PC-3 (cell line): ENCODE measurements around the gene NEO1. TPM values are rescaled to one million over a fixed set of nuclear protein-coding genes. Genes with fewer than 3 reads are reported as not detected.

Experiments
- ATAC-seq: fragments of 200-7000 bp; cut with Tn5 transposase; 2 replicates; pipeline ENCODE4 v1.9.1; 2020; ENCODE audit warnings: mild to moderate bottlenecking, moderate library complexity
- BruUV-seq: library from RNA; stranded (reverse); fragments of 400-500 nt; replicated peaks from 2 replicates; lab custom pipeline; 2021; lab: Mats Ljungman, UMichigan
- CTCF ChIA-PET: fragments of 300-600 bp; sonication (Branson Sonifier 250); formaldehyde crosslinking; loops from one replicate; lab custom pipeline; 2022; ENCODE audit warnings: antibody characterized with exemption; lab: Charles Lee
- POLR2A ChIA-PET: fragments of 300-600 bp; sonication (Branson Sonifier 250); formaldehyde crosslinking; loops from one replicate; lab custom pipeline; 2022; ENCODE audit warnings: antibody characterized with exemption; ENCODE audit not compliant: unreplicated experiment; lab: Charles Lee
- DNase-seq: peaks from one replicate; pipeline ENCODE4 v3.0.0-alpha.2; 2015
- H2AFZ ChIP-seq: fragments of 300-600 bp; sonication (generic); 2 replicates; pipeline ENCODE4 v1.6.0; 2016; ENCODE audit warnings: antibody characterized with exemption, low read length
- H3F3A ChIP-seq: fragments of 300-600 bp; sonication (generic); one replicate; pipeline ENCODE4 v1.6.0; 2017; ENCODE audit warnings: antibody characterized with exemption, low read length, control low read depth, mild to moderate bottlenecking; ENCODE audit not compliant: unreplicated experiment
- H3K27ac ChIP-seq: fragments of 300-600 bp; sonication (generic); 2 replicates; pipeline ENCODE4 v1.5.1; 2016; ENCODE audit warnings: mild to moderate bottlenecking, low read length
- H3K27me3 ChIP-seq: fragments of 300-600 bp; sonication (generic); 2 replicates; pipeline ENCODE4 v1.6.1; 2016; ENCODE audit warnings: low read length, mixed read lengths
- H3K36me3 ChIP-seq: fragments of 300-600 bp; sonication (generic); 2 replicates; pipeline ENCODE4 v1.6.1; 2016; ENCODE audit warnings: low read depth, mixed run types, low read length, mixed read lengths
- H3K4me1 ChIP-seq: fragments of 300-600 bp; sonication (generic); 2 replicates; pipeline ENCODE4 v1.5.1; 2016; ENCODE audit warnings: low read length; ENCODE audit not compliant: insufficient read depth
- H3K4me2 ChIP-seq: fragments of 300-600 bp; sonication (generic); 2 replicates; pipeline ENCODE4 v1.6.0; 2016; ENCODE audit warnings: low read length
- H3K4me3 ChIP-seq: fragments of 300-600 bp; sonication (generic); 2 replicates; pipeline ENCODE4 v1.5.1; 2016; ENCODE audit warnings: mild to moderate bottlenecking, low read length, mixed read lengths
- H3K79me2 ChIP-seq: fragments of 300-600 bp; sonication (generic); 2 replicates; pipeline ENCODE4 v1.6.1; 2017; ENCODE audit warnings: low read length, mixed read lengths
- H3K9ac ChIP-seq: fragments of 300-600 bp; sonication (generic); 2 replicates; pipeline ENCODE4 v1.6.0; 2016; ENCODE audit warnings: mild to moderate bottlenecking, low read length
- H3K9me2 ChIP-seq: fragments of 300-600 bp; sonication (generic); replicated peaks from 2 replicates; pipeline ENCODE4 v1.6.1; 2016; ENCODE audit warnings: mixed run types, low read length, mixed read lengths
- H3K9me3 ChIP-seq: fragments of 300-600 bp; sonication (generic); 2 replicates; pipeline ENCODE4 v1.6.1; 2016; ENCODE audit warnings: low read length, mixed read lengths
- H4K20me1 ChIP-seq: fragments of 300-600 bp; sonication (generic); 2 replicates; pipeline ENCODE4 v1.6.1; 2016; ENCODE audit warnings: low read length, mixed read lengths
- EZH2 ChIP-seq: fragments of 300-600 bp; sonication (generic); IDR thresholded peaks from one replicate; pipeline ENCODE4 v1.6.1; 2017; ENCODE audit warnings: antibody characterized with exemption, mild to moderate bottlenecking, low read length; ENCODE audit not compliant: unreplicated experiment
- EZH2phosphoT487 ChIP-seq: fragments of 300-600 bp; sonication (generic); IDR thresholded peaks from 2 replicates; pipeline ENCODE4 v1.6.1; 2018; ENCODE audit warnings: mild to moderate bottlenecking, antibody characterized with exemption, low read length, borderline replicate concordance
- intact Hi-C: fragments of 100-400 bp; cut with micrococcal nuclease; formaldehyde crosslinking; loops from 2 replicates; pipeline ENCODE4 v1.9.0; 2023
- total RNA-seq: library from RNA; depleted of rRNA; stranded (reverse); fragments of >200 nt; gene quantifications from 2 replicates; pipeline ENCODE4 v1.2.3, GENCODE V29; 2014
- TF ChIP-seq, protein P1 (sequence below): fragments of 300-600 bp; sonication (generic); conservative IDR thresholded peaks from 2 replicates; pipeline ENCODE4 v1.5.1; 2017; ENCODE audit warnings: antibody characterized with exemption, low read depth, mild to moderate bottlenecking, low read length

The NEO1 gene
- total RNA-seq, 1 experiment from 2014 or later, result 1.2 TPM

DNA sequence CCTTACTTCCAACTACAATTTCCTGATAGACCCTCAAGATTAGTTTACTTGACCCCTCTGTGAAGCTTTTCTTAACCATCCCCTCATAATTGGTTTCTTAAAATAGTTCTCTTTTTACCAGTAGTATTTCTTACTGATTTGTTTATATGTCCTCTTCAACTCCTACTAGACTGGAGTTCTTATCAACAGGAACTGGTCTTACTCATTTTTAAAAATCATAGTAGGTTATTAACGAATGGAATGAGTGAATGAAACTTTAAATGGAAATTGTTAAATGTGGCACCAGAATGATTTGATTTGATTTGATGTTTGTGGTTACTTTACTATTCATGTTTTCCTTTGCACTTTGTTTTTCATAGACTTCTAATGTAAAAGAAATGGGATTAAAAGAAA is 91.5 kb downstream of the NEO1 start:
- TF ChIP-seq, protein P1, sequence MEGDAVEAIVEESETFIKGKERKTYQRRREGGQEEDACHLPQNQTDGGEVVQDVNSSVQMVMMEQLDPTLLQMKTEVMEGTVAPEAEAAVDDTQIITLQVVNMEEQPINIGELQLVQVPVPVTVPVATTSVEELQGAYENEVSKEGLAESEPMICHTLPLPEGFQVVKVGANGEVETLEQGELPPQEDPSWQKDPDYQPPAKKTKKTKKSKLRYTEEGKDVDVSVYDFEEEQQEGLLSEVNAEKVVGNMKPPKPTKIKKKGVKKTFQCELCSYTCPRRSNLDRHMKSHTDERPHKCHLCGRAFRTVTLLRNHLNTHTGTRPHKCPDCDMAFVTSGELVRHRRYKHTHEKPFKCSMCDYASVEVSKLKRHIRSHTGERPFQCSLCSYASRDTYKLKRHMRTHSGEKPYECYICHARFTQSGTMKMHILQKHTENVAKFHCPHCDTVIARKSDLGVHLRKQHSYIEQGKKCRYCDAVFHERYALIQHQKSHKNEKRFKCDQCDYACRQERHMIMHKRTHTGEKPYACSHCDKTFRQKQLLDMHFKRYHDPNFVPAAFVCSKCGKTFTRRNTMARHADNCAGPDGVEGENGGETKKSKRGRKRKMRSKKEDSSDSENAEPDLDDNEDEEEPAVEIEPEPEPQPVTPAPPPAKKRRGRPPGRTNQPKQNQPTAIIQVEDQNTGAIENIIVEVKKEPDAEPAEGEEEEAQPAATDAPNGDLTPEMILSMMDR, result no peak
- TF ChIP-seq EZH2phosphoT487, result no peak
- TF ChIP-seq EZH2, result no peak
- Histone ChIP-seq H2AFZ (no peak overlapping the region), H3K9ac (no peak overlapping the region), H3F3A (no peaks in the 10 kb centered on the region), H3K36me3 (no peaks in the 10 kb centered on the region), H3K27me3 (0 out of 2 replicates have a peak, but pooled peaks cover 2% of the 10 kb centered on the region), H3K4me1 (no peaks in the 10 kb centered on the region), H3K4me3 (no peak overlapping the region), H4K20me1 (no peaks in the 10 kb centered on the region), H3K4me2 (no peak overlapping the region), H3K9me2 (no peaks in the 10 kb centered on the region), H3K9me3 (no peaks in the 10 kb centered on the region), H3K79me2 (no peaks in the 10 kb centered on the region), H3K27ac (no peak overlapping the region)
- no peak for ATAC-seq
- POLR2A ChIA-PET, result no interaction called here
- intact Hi-C loops, result no loop called here
- no peak for DNase-seq
- BruUV-seq, result no TSS peak
- CTCF ChIA-PET, result no interaction called here

DNA sequence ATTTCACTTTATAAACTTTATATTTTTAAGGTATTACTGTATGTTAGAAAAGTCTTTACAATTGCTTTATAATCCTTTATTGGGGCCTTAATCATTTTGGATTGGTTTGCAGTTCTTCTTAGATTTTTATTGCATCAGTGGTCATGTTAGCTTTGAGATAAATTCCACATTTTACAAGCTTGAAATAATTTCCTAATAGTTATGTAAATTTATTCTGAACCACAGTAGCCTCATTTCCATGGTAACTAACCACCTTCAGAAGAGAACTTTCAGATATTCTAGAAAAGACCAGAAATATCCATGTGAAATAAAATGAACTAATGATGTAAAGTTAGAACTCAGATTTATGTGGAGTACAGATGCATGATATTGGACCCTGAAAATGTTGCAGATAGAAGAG is 94.2 kb downstream of the NEO1 start:
- H3F3A ChIP-seq, result no peaks in the 10 kb centered on the region
- no peak overlapping the region for H2AFZ ChIP-seq
- H4K20me1 ChIP-seq, result no peaks in the 10 kb centered on the region
- no peak for TF ChIP-seq EZH2
- TF ChIP-seq EZH2phosphoT487, result no peak
- TF ChIP-seq, protein P1, result no peak
- H3K9me2 ChIP-seq, result no peaks in the 10 kb centered on the region
- H3K27ac ChIP-seq, result no peak overlapping the region
- intact Hi-C loops, result no loop called here
- no peaks in the 10 kb centered on the region for H3K36me3 ChIP-seq
- H3K9me3 ChIP-seq, result no peaks in the 10 kb centered on the region
- no peak overlapping the region for H3K4me3 ChIP-seq
- CTCF ChIA-PET, result no interaction called here
- H3K79me2 ChIP-seq, result no peaks in the 10 kb centered on the region
- 0 out of 2 replicates have a peak, but pooled peaks cover 2% of the 10 kb centered on the region for H3K27me3 ChIP-seq
- ATAC-seq, result no peak
- no peak overlapping the region for H3K9ac ChIP-seq
- H3K4me1 ChIP-seq, result no peaks in the 10 kb centered on the region
- no TSS peak for BruUV-seq
- H3K4me2 ChIP-seq, result no peak overlapping the region
- POLR2A ChIA-PET, result interaction anchor here (0.6 kb wide), 1 partner anchor 27 kb away, joined by 3 read pairs; no protein-coding TSS in a partner anchor
- no peak for DNase-seq

DNA sequence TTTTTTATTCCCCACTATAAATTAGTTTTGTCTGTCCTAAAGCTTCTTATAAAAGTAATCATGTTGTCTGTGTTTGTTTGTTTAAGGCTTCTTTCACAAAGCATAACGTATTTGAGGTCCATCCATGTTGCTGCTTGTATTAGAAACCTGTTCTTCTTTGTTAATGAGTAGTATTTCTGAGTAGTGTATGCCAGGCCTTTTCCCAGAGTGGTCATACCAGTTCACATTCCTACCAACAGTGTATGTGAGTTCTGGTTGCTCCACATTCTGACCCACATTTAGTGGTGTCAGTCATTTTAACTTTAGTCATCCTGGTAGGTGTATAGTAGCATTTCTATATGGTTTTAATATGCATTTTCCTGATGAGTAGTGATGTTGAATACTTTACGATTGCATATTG is 98.6 kb downstream of the NEO1 start:
- H3K4me1 ChIP-seq, result no peaks in the 10 kb centered on the region
- BruUV-seq, result no TSS peak
- H3K4me2 ChIP-seq, result no peak overlapping the region
- CTCF ChIA-PET, result no interaction called here
- intact Hi-C loops, result no loop called here
- H3F3A ChIP-seq, result no peaks in the 10 kb centered on the region
- no peak overlapping the region for H2AFZ ChIP-seq
- DNase-seq, result no peak
- H3K79me2 ChIP-seq, result no peaks in the 10 kb centered on the region
- no peaks in the 10 kb centered on the region for H4K20me1 ChIP-seq
- no peaks in the 10 kb centered on the region for H3K9me2 ChIP-seq
- ATAC-seq, result no peak
- no peaks in the 10 kb centered on the region for H3K27me3 ChIP-seq
- H3K4me3 ChIP-seq, result no peak overlapping the region
- TF ChIP-seq, protein P1, result no peak
- TF ChIP-seq EZH2, result no peak
- no peak for TF ChIP-seq EZH2phosphoT487
- H3K9ac ChIP-seq, result no peak overlapping the region
- H3K9me3 ChIP-seq, result no peaks in the 10 kb centered on the region
- POLR2A ChIA-PET, result no interaction called here
- no peaks in the 10 kb centered on the region for H3K36me3 ChIP-seq
- H3K27ac ChIP-seq, result no peak overlapping the region
